Measurements from ENCODE around the gene ASCC3. TPM values are rescaled to one million over a fixed set of nuclear protein-coding genes. Genes with fewer than 3 reads are reported as not detected.

Gene ASCC3
- total RNA-seq, 1 experiment from 2014 or later = 48.2 TPM

- no peak for TF ChIP-seq CTCF (IDR thresholded peaks at IDR 0.05; ENCODE audit: insufficient read depth in 1 of 2, low read depth in 1 of 2, low read length in 1 of 2, severe bottlenecking in 1 of 2, unreplicated experiment in 1 of 2)
- no peak overlapping the region for H3K4me3 ChIP-seq (ENCODE audit: low read depth, low read length)
- no peaks in the 10 kb centered on the region for H3K36me3 ChIP-seq (ENCODE audit: control insufficient read depth, insufficient read depth, low read length)
- Mint-ChIP-seq H3K27ac (ENCODE audit: unreplicated experiment) (no peak overlapping the region), H3K27me3 (ENCODE audit: insufficient read depth, unreplicated experiment) (no peaks in the 10 kb centered on the region), H3K4me1 (ENCODE audit: low read depth, unreplicated experiment) (peaks cover 22% of the 10 kb centered on the region), H3K9me3 (ENCODE audit: unreplicated experiment) (peaks cover 14% of the 10 kb centered on the region), H3K36me3 (ENCODE audit: insufficient read depth, unreplicated experiment) (no peaks in the 10 kb centered on the region), H3K4me3 (ENCODE audit: unreplicated experiment) (no peak overlapping the region)
- no TSS peak for BruUV-seq (replicated peaks)
- no peaks in the 10 kb centered on the region for H3K9me3 ChIP-seq
- H3K27me3 ChIP-seq (replicated peaks; ENCODE audit: control insufficient read depth, insufficient read depth, low read length) = no peaks in the 10 kb centered on the region
- POLR2A ChIA-PET = no interaction called here
- intact Hi-C loops (cut with micrococcal nuclease; ENCODE audit: unreplicated experiment) = loop anchor here (5.0 kb wide), 1 partner anchor 36 kb away; the partner anchor contains the start of gene ASCC3
- peaks cover 9% of the 10 kb centered on the region for H3K4me1 ChIP-seq
- CTCF ChIA-PET = no interaction called here
- DNase-seq = no peak
Observed at GRCh38 chr6:100918152-100918551, 37.0 kb upstream of the ASCC3 start.

- Histone ChIP-seq H3K9me3 (no peaks in the 10 kb centered on the region), H3K36me3 (ENCODE audit: control insufficient read depth, insufficient read depth, low read length) (no peaks in the 10 kb centered on the region), H3K27me3 (replicated peaks; ENCODE audit: control insufficient read depth, insufficient read depth, low read length) (no peaks in the 10 kb centered on the region), H3K4me1 (peaks cover 9% of the 10 kb centered on the region; the same call in 1 of the 2 replicates), H3K4me3 (ENCODE audit: low read depth, low read length) (no peak overlapping the region)
- peaks cover 20% of the 10 kb centered on the region for H3K4me1 Mint-ChIP-seq (ENCODE audit: low read depth, unreplicated experiment)
- no TSS peak for BruUV-seq (replicated peaks)
- peak overlapping the region; percentile 6 for H3K4me3 Mint-ChIP-seq (ENCODE audit: unreplicated experiment)
- H3K36me3 Mint-ChIP-seq (ENCODE audit: insufficient read depth, unreplicated experiment) = no peaks in the 10 kb centered on the region
- POLR2A ChIA-PET = no interaction called here
- no peak overlapping the region for H3K27ac Mint-ChIP-seq (ENCODE audit: unreplicated experiment)
- no peaks in the 10 kb centered on the region for H3K27me3 Mint-ChIP-seq (ENCODE audit: insufficient read depth, unreplicated experiment)
- peak; percentile 56 to 61 for DNase-seq
- no peak for TF ChIP-seq CTCF (IDR thresholded peaks at IDR 0.05; ENCODE audit: insufficient read depth in 1 of 2, low read depth in 1 of 2, low read length in 1 of 2, severe bottlenecking in 1 of 2, unreplicated experiment in 1 of 2)
- H3K9me3 Mint-ChIP-seq (ENCODE audit: unreplicated experiment) = peaks cover 23% of the 10 kb centered on the region
- intact Hi-C loops (cut with micrococcal nuclease; ENCODE audit: unreplicated experiment) = loop anchor here (5.0 kb wide), 1 partner anchor 34 kb away; the partner anchor contains the start of gene ASCC3
- CTCF ChIA-PET = interaction anchor here (0.6 kb wide), 1 partner anchor 11 kb away, joined by 8 read pairs; no protein-coding TSS in a partner anchor
Observed at GRCh38 chr6:100915876-100916275, 34.7 kb upstream of the ASCC3 start.

GRCh38 chr6:100913400-100914276, 32.5 kb upstream of the ASCC3 start:
- CTCF ChIA-PET = no interaction called here
- Mint-ChIP-seq H3K4me3 (ENCODE audit: unreplicated experiment) (no peak overlapping the region), H3K36me3 (ENCODE audit: insufficient read depth, unreplicated experiment) (no peaks in the 10 kb centered on the region), H3K9me3 (ENCODE audit: unreplicated experiment) (peaks cover 23% of the 10 kb centered on the region), H3K27me3 (ENCODE audit: insufficient read depth, unreplicated experiment) (no peaks in the 10 kb centered on the region), H3K4me1 (ENCODE audit: low read depth, unreplicated experiment) (peaks cover 7% of the 10 kb centered on the region), H3K27ac (ENCODE audit: unreplicated experiment) (no peak overlapping the region)
- no peaks in the 10 kb centered on the region for H3K36me3 ChIP-seq (ENCODE audit: control insufficient read depth, insufficient read depth, low read length)
- intact Hi-C loops (cut with micrococcal nuclease; ENCODE audit: unreplicated experiment) = no loop called here
- H3K4me3 ChIP-seq (ENCODE audit: low read depth, low read length) = no peak overlapping the region
- H3K27me3 ChIP-seq (replicated peaks; ENCODE audit: control insufficient read depth, insufficient read depth, low read length) = no peaks in the 10 kb centered on the region
- BruUV-seq (replicated peaks) = no TSS peak
- TF ChIP-seq CTCF (IDR thresholded peaks at IDR 0.05; ENCODE audit: insufficient read depth in 1 of 2, low read depth in 1 of 2, low read length in 1 of 2, severe bottlenecking in 1 of 2, unreplicated experiment in 1 of 2) = no peak
- DNase-seq = no peak
- POLR2A ChIA-PET = no interaction called here
- peaks cover 4% of the 10 kb centered on the region; the same call in 1 of the 2 replicates for H3K4me1 ChIP-seq
- H3K9me3 ChIP-seq = no peaks in the 10 kb centered on the region

Measured in Caco-2 (cell line).